HPDE6-E6E7 (cell line): ENCODE measurements around the gene OR1M1.
"Not testable (repeated sequence)": the region's sequence is repeated elsewhere in the genome, so short reads cannot be mapped to it uniquely, and the experiment has no call there.

ENCODE experiments used
- DNase-seq: peaks from one replicate; pipeline ENCODE4 v3.0.0; 2011; ENCODE audit warnings: missing footprints; ENCODE audit errors: extremely low spot score

Gene OR1M1, protein sequence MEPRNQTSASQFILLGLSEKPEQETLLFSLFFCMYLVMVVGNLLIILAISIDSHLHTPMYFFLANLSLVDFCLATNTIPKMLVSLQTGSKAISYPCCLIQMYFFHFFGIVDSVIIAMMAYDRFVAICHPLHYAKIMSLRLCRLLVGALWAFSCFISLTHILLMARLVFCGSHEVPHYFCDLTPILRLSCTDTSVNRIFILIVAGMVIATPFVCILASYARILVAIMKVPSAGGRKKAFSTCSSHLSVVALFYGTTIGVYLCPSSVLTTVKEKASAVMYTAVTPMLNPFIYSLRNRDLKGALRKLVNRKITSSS

DNA sequence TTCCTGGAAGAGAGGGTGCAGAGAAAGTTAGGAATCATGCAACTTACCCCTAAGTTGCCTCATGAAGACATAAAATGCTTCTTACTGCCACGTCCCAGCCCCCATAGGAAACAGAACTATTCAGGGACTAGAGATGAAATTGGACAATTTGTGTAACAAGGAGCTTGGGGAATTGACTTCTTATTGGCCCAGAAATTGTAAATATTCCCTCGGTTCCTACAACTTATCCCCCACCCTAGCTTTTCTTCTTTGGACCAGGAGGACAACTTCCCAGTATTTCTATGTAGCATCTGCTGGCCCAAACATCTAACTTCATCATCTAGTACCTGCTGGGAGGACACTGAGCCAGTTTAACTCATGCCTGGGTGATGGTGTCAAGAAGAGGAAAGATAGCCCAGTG is at the start of gene OR1M1:
OR1M1 (plus strand) TSS at position 301 of the 400 bp plus-strand sequence. CDS start 6,184 bp downstream, outside the sequence.
- no peak for DNase-seq

- DNase-seq, result no peak
Observed at GRCh38 chr19:9037400-9038062, 49.3 kb upstream of the OR1M1 start.

GRCh38 chr19:9039728-9040127 is 47.1 kb upstream of the OR1M1 start:
- DNase-seq, result peak; percentile 71

DNA sequence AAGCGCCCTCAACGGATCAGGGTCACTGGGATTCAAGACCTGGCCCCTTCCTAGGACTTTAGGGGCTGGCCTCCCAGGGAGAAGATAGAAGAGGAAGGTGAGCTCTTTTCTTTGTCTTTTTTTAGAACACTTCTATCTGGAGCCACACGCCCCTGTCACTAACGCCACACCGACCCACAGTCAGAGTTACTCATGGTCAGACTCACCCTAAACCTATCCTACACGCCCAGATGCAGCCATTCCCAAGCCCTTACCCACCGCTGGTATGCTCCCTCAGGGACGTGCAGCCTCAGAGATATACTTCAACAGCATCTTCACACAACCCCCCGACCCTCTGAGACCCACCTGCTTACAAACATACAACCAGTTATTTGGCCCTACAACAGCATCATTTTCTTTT is 46.7 kb upstream of the OR1M1 start:
- no peak for DNase-seq

GRCh38 chr19:9041023-9041422 is 45.8 kb upstream of the OR1M1 start:
- no peak for DNase-seq

GRCh38 chr19:9043524-9043923 is 43.3 kb upstream of the OR1M1 start:
- no peak for DNase-seq

DNA sequence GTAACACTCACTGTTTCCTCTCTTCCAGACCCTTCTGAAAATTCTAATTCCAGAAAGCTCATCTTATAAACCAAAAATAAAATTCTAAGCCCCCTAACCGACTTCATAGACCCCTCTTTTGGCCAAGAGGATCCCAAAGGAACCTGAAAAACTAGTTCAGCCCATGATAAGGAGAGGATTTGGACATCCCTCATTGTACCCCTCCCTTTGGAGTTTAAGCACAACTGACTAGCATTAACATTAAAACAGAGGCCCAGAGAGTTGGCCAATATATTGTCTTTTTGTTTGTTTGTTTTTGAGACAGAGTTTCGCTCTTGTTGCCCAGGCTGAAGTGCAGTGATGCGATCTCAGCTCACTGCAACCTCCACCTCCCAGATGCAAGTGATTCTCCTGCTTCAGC is 42.4 kb upstream of the OR1M1 start:
- no peak for DNase-seq

- no peak for DNase-seq
Observed at GRCh38 chr19:9046694-9047093, 40.2 kb upstream of the OR1M1 start.

DNA sequence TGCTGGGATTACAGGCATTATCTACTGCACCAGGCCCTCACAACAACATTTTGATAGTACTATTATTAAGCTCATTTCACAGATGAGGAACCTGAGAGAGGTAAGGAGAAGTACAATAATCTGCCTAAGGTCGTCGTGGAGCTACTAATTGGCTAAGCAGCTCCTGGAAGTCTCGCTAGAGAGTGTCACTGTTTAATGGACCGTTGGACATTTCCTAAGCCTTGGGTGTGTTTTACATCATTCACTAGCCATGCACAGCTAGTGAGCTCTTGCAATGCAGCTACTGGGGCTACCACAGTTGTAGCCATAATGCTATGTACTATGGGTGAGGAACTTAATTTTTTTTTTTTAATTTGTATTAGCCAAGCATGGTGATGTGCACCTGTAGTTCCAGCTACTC is 34.0 kb upstream of the OR1M1 start:
- no peak for DNase-seq

- DNase-seq, result not testable (repeated sequence)
Observed at GRCh38 chr19:9053674-9054073, 33.2 kb upstream of the OR1M1 start.

DNA sequence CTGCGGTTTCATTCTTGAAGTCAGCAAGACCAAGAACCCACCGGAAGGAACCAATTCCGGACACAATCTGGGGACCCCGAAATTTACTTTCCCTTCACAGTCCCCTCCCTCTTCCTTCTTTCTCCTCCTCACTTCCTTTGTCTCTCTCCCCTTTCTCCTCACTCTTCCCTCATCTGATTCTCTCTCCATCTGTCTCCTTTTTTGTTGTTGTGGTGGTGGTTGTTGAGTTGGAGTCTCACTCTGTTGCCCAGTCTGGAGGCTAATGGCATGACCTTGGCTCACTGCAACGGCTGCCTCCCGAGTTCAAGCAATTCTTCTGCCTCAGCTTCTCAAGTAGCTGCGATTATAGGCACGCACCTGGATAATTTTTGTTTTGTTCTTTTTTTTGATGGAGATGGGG is 32.7 kb upstream of the OR1M1 start:
- no peak for DNase-seq

GRCh38 chr19:9054765-9055164 is 32.1 kb upstream of the OR1M1 start:
- peak; percentile 66 for DNase-seq

DNA sequence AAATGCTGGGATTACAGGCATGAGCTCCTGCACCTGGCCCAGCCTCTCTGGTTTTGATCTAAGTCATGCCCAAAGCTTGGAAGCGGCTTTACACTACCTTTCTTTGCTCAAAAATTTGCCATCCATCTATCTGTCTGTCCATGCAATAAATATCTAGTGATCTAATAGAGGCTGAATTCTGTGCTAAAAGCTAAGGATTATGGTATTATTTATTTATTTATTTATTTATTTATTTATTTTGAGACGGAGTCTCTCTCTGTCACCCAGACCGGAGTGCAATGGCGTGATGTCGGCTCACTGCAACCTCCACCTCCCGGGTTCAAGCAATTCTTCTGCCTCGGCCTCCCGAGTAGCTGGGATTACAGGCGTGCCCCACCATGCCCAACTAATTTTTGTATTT is 30.7 kb upstream of the OR1M1 start:
- DNase-seq, result not testable (repeated sequence)

GRCh38 chr19:9057505-9058258 is 29.2 kb upstream of the OR1M1 start:
- no peak for DNase-seq

GRCh38 chr19:9058905-9059667 is 27.8 kb upstream of the OR1M1 start:
- DNase-seq, result no peak

DNA sequence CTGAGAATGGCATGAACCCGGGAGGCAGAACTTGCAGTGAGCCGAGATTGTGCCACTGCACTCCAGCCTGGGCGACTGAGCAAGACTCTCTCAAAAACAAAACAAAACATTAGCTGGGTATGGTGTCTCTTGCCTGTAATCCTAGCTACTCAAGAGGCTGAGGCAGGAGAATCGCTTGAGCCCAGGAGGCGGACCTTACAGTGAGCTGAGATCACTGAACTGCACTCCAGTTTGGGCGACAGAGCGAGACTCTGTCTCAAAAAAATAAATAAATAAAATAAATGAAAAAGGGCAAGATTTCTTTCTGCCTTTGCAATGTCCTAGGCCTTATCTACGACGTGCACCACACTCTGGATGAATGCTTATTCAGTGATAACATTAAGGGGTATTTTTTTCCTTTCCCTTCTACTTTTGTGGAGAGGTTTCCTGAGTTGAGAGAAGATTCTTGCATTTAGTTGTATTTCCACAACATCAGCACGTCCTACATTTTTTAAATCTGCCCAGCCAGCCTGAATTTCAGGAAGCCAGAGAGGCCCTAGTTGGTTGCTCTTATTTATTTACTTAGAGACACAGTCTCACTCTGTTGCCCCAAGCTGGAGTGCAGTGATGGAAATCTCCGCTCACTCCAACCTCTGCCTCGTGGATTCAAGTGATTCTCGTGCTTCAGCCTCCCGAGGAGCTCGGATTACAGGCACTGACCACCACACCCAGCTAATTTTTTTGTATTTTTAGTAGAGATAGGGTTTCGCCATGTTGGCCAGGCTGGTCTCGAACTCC is 26.1 kb upstream of the OR1M1 start:
- DNase-seq, result no peak

DNA sequence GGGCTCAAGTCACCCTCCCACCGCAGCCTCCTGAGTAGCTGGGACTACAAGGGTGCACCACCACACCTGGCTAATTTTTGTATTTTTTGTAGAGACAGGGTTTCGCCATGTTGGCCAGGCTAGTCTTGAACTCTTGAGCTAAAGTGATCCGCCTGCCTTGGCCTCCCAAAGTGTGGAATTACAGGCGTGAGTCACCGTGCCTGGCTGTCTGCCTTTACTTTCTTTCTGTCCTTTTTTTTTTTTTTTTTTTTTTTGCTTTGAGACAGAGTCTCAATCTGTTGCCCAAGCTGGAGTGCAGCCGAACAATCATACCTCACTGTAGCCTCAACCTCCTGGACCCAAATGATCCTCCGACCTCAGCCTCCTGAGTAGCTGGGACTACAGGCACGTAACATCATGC is 25.0 kb upstream of the OR1M1 start:
- DNase-seq, result no peak

DNA sequence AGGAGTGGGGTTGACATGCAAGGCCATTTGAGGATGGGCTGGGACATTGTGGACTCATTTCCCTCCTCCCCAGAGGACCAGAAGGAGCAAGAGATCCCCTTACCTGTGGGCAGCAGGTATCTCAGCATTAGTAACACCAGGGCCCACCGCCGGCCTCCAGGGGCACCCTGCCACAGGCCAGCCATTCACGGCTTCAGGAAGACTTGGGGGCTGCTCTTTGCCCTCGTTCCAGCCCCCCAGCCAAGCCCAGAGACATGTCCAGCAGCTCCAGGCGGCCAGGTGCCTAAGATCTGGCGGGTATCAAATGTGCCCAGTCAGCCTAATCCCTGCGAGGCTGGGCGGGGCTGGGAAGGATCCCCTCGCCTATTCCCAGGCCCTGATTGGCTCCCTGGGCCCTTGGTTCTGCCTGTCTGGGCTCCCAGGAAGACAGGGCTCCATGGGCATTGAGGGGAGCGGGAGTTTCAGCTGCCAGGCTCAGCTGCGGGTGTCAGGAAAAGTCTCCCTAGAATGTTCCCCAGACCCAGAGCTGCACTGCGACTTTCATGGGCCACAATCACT is 21.3 kb upstream of the OR1M1 start:
- DNase-seq, result no peak

DNA sequence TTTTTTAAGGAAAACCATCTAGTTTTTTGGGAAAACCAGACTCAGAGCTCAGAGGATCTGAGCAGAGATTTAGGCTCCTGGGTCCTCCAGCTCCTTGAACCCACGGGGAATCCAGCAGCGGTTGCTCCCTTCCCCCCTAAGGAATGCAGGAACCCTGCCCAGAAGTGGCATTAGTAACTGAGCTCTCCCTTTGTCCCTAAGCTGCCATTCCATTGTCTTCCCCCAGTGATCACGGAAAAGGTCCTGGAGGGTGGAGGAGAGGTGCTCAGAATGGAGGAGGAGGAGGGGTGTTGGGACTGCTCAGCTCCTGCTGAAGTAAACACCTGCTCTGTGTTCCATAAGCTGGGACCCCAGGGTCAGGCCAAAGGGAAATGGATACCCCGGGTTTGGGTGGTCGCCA is 16.8 kb upstream of the OR1M1 start:
- DNase-seq, result no peak

DNA sequence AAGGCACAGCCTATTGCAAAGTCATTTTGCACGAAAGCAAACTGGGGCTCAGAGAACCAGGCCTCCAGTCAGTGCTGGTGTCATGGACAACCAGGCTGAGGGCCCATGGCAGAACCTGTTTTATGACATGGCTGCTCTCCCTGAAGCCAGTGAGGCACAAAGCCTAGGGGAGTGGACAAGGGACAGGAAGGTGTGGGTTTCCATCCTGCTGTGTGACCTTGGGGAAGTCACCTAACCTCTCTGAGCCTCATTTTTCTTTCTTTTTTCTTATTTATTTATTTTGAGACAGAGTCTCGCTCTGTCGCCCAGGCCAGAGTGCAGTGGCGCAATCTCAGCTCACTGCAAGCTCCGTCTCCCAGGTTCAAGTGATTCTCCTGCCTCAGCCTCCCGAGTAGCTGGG is 15.1 kb upstream of the OR1M1 start:
- not testable (repeated sequence) for DNase-seq

- DNase-seq, result no peak
Observed at GRCh38 chr19:9073806-9074205, 13.1 kb upstream of the OR1M1 start.
